ENCODE data around the gene TMEM117. TPM values are rescaled to one million over a fixed set of nuclear protein-coding genes. Genes with fewer than 3 reads are reported as not detected.
A peak's percentile ranks its signal among the peaks of the same experiment; 100 is the strongest.
"Not testable (repeated sequence)": the region's sequence is repeated elsewhere in the genome, so short reads cannot be mapped to it uniquely, and the experiment has no call there.

The TMEM117 gene
- total RNA-seq, 1 experiment from 2014 or later = 12.6 TPM

- no peaks in the 10 kb centered on the region for H3K9me3 ChIP-seq (replicated peaks)
- peaks cover 13% of the 10 kb centered on the region for H3K4me1 ChIP-seq
- peak in 1 of 2 experiments; percentile 33 for DNase-seq
- H3K27ac ChIP-seq = no peak overlapping the region
- H3K4me3 ChIP-seq = no peak overlapping the region
- no peaks in the 10 kb centered on the region for H3K27me3 ChIP-seq
- no peaks in the 10 kb centered on the region for H3K36me3 ChIP-seq
Observed at GRCh38 chr12:43824207-43824775, 11.6 kb upstream of the TMEM117 start.

DNA sequence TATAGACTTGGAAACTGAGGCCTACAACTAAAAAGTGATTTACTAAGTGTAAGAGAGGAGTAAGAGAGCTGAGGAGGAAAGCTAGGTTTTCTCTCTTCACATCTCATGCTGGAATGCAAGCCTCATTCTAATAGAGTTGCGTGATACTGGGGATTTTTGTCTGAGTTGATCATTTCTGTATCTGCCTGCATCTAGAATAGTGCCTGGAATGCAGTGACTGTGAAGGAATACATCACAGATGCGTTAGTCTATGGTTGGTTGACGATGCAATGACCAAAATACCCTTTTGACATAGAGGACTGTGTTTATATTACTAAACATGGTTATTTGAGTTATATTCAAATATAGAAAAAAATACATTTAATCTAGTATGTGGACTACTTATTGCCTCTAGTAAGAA lies 9.2 kb upstream of the TMEM117 start:
- H3K36me3 ChIP-seq = no peaks in the 10 kb centered on the region
- H3K4me1 ChIP-seq = peaks cover 19% of the 10 kb centered on the region
- H3K9me3 ChIP-seq (replicated peaks) = no peaks in the 10 kb centered on the region
- DNase-seq = no peak
- no peak overlapping the region for H3K4me3 ChIP-seq
- no peaks in the 10 kb centered on the region for H3K27me3 ChIP-seq
- H3K27ac ChIP-seq = no peak overlapping the region

GRCh38 chr12:43827093-43827492 lies 8.8 kb upstream of the TMEM117 start:
- Histone ChIP-seq H3K9me3 (replicated peaks) (no peaks in the 10 kb centered on the region), H3K36me3 (no peaks in the 10 kb centered on the region), H3K4me3 (no peak overlapping the region), H3K4me1 (peaks cover 19% of the 10 kb centered on the region), H3K27me3 (no peaks in the 10 kb centered on the region), H3K27ac (no peak overlapping the region)
- no peak for DNase-seq

DNA sequence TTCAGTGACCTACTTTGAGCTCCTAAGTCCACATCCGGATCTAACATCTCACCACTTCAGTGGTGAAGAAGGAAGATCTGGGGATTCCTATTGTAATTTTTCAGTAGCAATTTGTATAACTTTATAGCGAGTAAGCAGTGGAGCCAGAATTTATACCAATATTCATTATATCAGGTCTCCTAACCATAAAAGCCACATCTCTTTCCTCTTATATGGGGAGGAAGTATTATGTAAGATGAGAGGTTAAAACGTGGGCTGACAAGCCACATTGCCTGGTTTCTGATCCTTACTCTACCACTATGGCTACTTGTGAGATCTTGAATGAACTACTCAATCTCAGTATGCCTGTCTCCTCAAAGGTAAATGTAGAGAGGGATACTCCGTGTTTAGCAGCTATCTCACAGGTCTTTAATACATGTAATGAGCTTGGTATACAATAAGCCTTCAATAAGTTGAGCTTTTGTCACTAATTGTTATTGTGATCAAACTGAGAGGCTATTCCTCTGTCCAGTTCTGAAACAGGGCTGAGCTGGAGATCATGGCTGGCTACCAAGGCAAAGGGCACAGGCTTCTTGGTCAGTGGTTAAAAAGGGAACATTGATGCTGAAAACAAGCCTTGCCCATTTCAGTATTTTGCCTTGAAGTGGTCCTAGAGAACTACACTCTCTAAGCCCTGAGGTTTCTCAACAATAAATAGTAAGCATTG lies 3.3 kb upstream of the TMEM117 start:
- H3K9me3 ChIP-seq (replicated peaks) = no peaks in the 10 kb centered on the region
- peaks cover 7% of the 10 kb centered on the region; the same call in 1 of the 2 replicates for H3K4me1 ChIP-seq
- H3K27me3 ChIP-seq = no peaks in the 10 kb centered on the region
- no peak overlapping the region for H3K4me3 ChIP-seq
- no peak overlapping the region for H3K27ac ChIP-seq
- no peaks in the 10 kb centered on the region for H3K36me3 ChIP-seq
- no peak for DNase-seq

GRCh38 chr12:43835264-43835655 lies 621 bp upstream of the TMEM117 start:
- no peak for DNase-seq
- Histone ChIP-seq H3K27me3 (no peaks in the 10 kb centered on the region), H3K27ac (no peak overlapping the region; the same call in 1 of the 2 replicates)

DNA sequence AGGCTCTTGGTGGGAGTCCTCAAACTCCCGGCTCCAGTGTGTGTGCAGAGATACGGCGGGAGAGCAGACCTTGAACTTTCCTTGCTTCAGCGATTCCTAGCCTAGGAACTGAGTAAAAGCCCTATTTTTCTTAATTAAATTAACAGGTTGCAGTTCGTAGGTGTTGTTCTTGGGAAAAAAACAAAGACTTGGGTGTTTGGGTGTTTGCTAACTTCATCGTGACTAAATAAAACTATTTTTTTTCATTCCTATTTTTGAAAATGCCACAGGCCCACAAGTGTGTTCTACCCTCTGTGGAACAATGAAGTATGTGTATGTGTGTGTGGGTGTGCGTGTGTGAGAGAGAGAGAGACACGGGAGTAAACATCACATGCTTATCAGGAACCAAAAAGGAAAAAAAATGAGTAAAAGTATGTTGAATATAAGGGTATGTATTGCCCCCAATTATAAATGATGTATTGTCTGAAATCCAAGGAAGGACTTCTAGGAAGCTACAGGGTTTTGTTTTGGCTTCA lies 651 bp downstream of the TMEM117 start:
- H3K27me3 ChIP-seq = no peaks in the 10 kb centered on the region
- H3K9me3 ChIP-seq (replicated peaks) = no peaks in the 10 kb centered on the region
- no peaks in the 10 kb centered on the region for H3K36me3 ChIP-seq
- peak overlapping the region; percentile 75 for H3K4me3 ChIP-seq
- no peaks in the 10 kb centered on the region for H3K4me1 ChIP-seq
- H3K27ac ChIP-seq = peak overlapping the region; percentile 50
- DNase-seq = peak in 1 of 2 experiments; percentile 57

More at GRCh38 chr12:43835264-43835655, 621 bp upstream of the TMEM117 start:
- Histone ChIP-seq H3K4me1 (no peaks in the 10 kb centered on the region), H3K9me3 (replicated peaks) (no peaks in the 10 kb centered on the region), H3K36me3 (no peaks in the 10 kb centered on the region), H3K4me3 (peak overlapping the region; percentile 75)

GRCh38 chr12:43840338-43840737 lies 4.5 kb downstream of the TMEM117 start:
- Histone ChIP-seq H3K9me3 (replicated peaks) (no peaks in the 10 kb centered on the region), H3K27ac (no peak overlapping the region), H3K4me3 (no peak overlapping the region), H3K27me3 (no peaks in the 10 kb centered on the region), H3K4me1 (no peaks in the 10 kb centered on the region), H3K36me3 (no peaks in the 10 kb centered on the region)
- no peak for DNase-seq

DNA sequence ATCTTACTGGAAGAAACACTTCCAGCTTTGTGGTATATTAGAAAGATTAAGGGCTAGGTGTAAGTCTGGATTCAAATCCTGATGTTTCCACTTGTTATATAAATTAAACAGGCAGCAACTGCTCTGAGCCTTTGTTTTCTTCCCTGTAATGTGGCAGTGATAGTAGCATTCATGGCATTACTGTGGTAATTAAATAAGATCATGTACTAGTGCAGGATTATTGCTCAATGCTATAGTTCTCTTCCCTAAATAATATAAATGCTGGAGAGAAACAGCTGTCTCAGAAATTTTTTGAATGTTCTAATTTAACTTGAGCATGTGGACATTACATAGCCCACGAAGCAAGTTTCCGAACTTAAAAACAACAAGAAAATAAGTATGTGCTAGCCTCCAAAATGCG lies 5.4 kb downstream of the TMEM117 start:
- no peak overlapping the region for H3K27ac ChIP-seq

GRCh38 chr12:43842259-43842658 lies 6.4 kb downstream of the TMEM117 start:
- Histone ChIP-seq H3K4me1 (no peaks in the 10 kb centered on the region), H3K4me3 (no peak overlapping the region), H3K36me3 (peaks cover 3% of the 10 kb centered on the region; the same call in 1 of the 2 replicates), H3K27me3 (no peaks in the 10 kb centered on the region), H3K27ac (no peak overlapping the region), H3K9me3 (replicated peaks) (no peaks in the 10 kb centered on the region)
- DNase-seq = no peak

More for the DNA sequence above, 5.4 kb downstream of the TMEM117 start:
- no peaks in the 10 kb centered on the region for H3K27me3 ChIP-seq
- H3K36me3 ChIP-seq = peaks cover 3% of the 10 kb centered on the region; the same call in 1 of the 2 replicates
- H3K4me3 ChIP-seq = no peak overlapping the region
- no peak for DNase-seq
- no peaks in the 10 kb centered on the region for H3K4me1 ChIP-seq
- no peaks in the 10 kb centered on the region for H3K9me3 ChIP-seq (replicated peaks)

GRCh38 chr12:43847425-43848225 lies 11.7 kb downstream of the TMEM117 start:
- H3K27ac ChIP-seq; DNase-seq; H3K4me1 ChIP-seq; H3K9me3 ChIP-seq (replicated peaks); H3K36me3 ChIP-seq; H3K27me3 ChIP-seq; H3K4me3 ChIP-seq: not testable (repeated sequence)

DNA sequence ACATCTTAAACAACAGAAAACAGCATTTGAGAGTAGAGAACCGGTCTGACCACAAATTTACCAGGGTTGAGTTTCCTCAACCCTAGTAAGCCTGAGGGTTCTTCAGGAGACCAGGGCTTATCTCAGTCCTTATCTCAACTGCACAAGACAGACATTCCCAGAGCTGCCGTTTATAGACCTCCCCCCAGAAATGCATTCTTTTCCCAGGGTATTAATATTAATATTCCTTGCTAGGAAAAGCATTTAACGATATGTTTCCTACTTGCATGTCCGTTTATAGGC lies 12.3 kb downstream of the TMEM117 start:
- Histone ChIP-seq H3K27ac (no peak overlapping the region), H3K9me3 (replicated peaks) (peaks cover 7% of the 10 kb centered on the region), H3K4me1 (peaks cover 8% of the 10 kb centered on the region; the same call in 1 of the 2 replicates), H3K27me3 (no peaks in the 10 kb centered on the region), H3K4me3 (no peak overlapping the region), H3K36me3 (peaks cover 3% of the 10 kb centered on the region; the same call in 1 of the 2 replicates)
- DNase-seq = no peak

- Histone ChIP-seq H3K4me3 (no peak overlapping the region), H3K4me1 (peaks cover 8% of the 10 kb centered on the region; the same call in 1 of the 2 replicates), H3K9me3 (replicated peaks) (peaks cover 7% of the 10 kb centered on the region), H3K36me3 (peaks cover 3% of the 10 kb centered on the region; the same call in 1 of the 2 replicates), H3K27me3 (no peaks in the 10 kb centered on the region), H3K27ac (no peak overlapping the region)
- peak; percentile 45 to 61 for DNase-seq
Observed at GRCh38 chr12:43848786-43849185, 12.9 kb downstream of the TMEM117 start.

GRCh38 chr12:43852744-43853143 lies 16.9 kb downstream of the TMEM117 start:
- H3K27me3 ChIP-seq = no peaks in the 10 kb centered on the region
- H3K36me3 ChIP-seq = no peaks in the 10 kb centered on the region
- H3K4me1 ChIP-seq = peaks cover 8% of the 10 kb centered on the region; the same call in 1 of the 2 replicates
- peak in 1 of 2 experiments; percentile 53 for DNase-seq
- peaks cover 7% of the 10 kb centered on the region for H3K9me3 ChIP-seq (replicated peaks)
- H3K4me3 ChIP-seq = no peak overlapping the region
- no peak overlapping the region for H3K27ac ChIP-seq

DNA sequence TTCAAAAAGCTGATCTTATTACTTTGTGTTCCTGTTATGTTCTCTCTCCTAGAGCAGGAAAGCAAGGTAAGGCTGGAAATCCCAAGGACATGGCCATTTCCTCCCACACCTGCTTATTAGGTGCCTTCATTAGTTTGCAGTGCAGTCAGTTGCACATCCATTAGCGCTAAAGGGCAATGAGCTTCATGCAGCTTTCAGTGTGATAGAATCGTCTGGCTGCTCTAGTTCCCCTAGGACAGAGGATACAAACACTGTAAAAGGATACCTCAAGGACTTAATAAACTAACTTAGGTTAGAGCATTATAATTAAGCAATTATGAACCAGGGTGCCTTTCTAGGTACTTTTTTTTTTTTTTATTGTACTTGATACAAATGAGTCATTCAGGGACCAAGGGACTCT lies 21.1 kb downstream of the TMEM117 start:
- DNase-seq = no peak
- H3K36me3 ChIP-seq = no peaks in the 10 kb centered on the region

GRCh38 chr12:43858096-43858495 lies 22.2 kb downstream of the TMEM117 start:
- Histone ChIP-seq H3K4me3 (no peak overlapping the region), H3K27ac (no peak overlapping the region), H3K4me1 (peaks cover 20% of the 10 kb centered on the region), H3K9me3 (replicated peaks) (no peaks in the 10 kb centered on the region; the same call in 1 of the 2 replicates), H3K36me3 (no peaks in the 10 kb centered on the region), H3K27me3 (no peaks in the 10 kb centered on the region)
- no peak for DNase-seq

More for the DNA sequence above, 21.1 kb downstream of the TMEM117 start:
- peaks cover 19% of the 10 kb centered on the region for H3K4me1 ChIP-seq
- no peak overlapping the region for H3K4me3 ChIP-seq
- no peak overlapping the region for H3K27ac ChIP-seq
- no peaks in the 10 kb centered on the region; the same call in 1 of the 2 replicates for H3K9me3 ChIP-seq (replicated peaks)
- H3K27me3 ChIP-seq = no peaks in the 10 kb centered on the region

Data from SJCRH30 (cell line).